Suppressor macrophage treated with lipopolysaccharide for 1 hour (primary cell): Measurements from ENCODE around the gene LPCAT2.

Experiments
- DNase-seq, 3 donors: peaks; one replicate each; pipeline ENCODE4 v3.0.0-alpha.2; 2020 to 2022

The LPCAT2 gene

DNA sequence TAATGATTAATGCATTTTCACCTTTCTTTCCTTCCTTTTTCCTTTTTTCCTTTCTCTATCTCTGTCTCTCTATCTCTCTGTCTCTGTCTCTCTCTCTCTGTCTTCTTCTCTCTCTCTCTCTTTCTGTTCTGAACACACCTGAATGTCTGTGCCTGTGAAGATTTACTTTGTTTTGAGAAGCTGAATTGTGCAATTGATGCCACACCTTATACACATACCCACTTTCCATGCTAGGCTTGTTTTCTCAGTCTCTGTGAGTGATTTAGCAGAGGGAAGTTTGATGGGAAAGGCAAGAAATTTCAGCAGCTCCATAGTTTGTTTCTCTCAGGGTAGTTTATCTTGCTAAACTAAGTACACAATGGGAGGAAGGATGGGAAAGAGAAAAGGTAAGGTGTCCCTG, 48.3 kb downstream of the LPCAT2 start:
- no peak for DNase-seq

DNA sequence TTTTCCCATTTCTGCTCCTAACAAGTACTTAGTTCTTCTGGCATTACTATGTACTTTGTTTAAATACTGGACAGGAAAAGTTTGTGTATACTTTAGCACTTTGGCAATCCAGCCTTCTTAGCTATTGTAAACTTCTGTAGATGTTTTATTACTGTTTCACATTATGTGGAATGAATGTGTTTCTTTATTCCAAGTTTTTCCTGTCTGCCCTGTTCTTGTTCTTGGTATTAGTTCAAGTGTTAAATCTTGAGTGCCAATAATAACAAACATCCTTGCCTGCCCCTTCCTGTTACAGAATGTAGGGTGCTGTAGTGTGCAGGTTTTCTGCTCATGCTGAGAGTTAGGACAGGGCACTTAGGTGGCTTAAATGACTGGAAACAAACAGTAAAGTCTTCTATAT, 50.4 kb downstream of the LPCAT2 start:
- DNase-seq = no peak

DNA sequence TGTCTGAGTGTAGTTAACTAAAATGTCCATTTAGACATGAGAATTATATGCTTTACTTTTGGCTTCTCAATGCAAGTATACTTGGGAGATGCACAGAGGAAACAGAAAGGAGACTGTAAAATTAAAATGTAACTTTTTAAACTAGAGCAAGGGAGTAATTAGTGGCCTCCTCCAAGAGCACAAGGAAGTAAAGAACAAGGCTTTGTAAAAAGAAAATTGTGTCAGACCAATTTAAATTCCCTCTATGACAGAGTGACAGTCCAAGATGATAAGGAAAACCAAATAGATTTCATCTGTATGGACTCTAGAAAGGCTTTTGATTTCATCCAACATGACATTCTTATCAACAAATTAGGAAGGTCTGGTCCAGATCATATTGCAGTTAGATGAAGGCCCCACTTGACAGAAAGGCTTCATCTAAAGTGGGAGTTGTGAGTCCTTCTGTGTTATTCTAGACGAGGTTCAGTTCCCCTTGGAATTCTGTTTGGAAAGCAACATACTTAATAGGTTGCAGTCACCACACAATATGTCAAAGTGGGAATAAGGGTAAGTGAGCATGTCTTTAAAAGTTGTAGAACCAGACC, 51.2 kb downstream of the LPCAT2 start:
- DNase-seq = no peak

DNA sequence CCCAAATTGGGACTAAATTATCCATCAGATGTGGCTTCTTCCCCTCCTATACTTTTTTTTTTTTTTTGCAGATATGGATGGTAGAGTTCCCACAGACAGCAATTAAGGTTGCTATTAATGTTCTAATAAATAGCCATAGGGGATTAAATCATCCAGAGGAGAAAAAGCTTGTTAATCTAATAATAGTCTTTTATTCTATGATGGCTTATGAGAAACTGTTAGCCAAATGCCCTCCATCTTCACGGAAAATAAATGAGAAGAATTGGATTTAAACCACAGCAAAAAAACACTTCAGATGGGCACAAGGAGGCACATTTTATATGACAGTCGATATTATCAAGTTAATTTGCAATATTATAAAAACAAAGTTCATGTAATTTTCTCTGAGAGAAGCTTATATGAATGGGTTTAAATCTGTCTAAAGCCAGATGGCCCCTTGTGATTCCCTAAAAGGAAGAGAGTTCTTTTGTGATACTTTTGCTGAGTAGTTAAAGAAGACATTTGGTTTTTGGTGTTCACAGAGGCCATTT, 52.5 kb downstream of the LPCAT2 start:
- DNase-seq = no peak

DNA sequence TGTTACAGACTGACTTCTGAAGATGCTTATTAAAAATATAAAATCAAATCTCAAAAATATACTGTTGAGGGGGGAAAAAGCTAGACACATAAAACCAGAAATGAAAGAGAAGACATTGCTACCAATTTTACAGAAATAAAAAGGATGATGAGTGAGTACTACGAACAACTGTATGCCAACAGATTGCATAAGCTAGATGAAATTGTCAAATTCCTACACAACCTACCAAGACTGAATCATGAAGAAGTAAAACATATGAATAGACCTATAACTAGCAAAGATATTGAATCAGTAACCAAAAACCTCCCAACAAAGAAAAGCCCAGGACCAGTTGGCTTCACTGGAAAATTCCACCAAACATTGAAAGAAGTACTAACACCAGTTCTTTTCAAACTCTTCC, 54.1 kb downstream of the LPCAT2 start:
- DNase-seq = no peak

DNA sequence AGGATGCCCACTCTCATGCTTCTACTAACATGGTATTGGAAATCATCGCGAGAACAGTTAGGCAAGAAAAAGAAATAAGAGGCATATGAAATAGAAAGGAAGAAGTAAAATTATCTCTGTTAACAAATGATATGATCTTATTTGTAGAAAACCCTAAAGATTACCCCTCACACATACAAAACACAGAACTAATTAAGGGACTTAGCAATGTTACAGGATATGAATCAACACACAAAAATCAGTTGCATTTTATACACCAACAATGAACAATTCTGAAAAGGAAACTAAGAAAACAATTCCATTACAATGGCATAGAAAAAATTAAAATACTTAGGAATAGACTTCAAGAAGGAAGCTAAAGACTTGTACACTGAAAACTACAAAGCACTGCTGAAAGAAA, 54.9 kb downstream of the LPCAT2 start:
- peak in 1 of 3 donors; percentile 24 for DNase-seq

DNA sequence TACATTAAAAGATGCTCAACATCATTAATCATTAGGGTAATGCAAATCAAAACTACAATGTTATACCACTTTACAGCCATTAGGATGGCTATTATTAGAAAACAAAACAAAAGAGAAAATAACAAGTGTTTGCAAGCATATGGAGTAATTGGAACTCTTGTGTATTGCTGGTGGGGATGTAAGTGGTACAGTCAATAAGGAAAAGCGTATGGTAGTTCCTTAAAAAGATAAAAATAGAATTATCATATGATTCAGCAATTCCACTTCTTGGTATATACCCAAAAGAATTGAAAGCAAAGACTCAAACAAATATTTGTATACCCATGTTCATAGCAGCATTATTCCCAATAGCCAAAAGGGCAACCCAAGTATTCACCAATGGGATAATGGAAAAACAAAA, 56.2 kb downstream of the LPCAT2 start:
- peak in 2 of 3 donors; percentile 31 to 50 for DNase-seq

DNA sequence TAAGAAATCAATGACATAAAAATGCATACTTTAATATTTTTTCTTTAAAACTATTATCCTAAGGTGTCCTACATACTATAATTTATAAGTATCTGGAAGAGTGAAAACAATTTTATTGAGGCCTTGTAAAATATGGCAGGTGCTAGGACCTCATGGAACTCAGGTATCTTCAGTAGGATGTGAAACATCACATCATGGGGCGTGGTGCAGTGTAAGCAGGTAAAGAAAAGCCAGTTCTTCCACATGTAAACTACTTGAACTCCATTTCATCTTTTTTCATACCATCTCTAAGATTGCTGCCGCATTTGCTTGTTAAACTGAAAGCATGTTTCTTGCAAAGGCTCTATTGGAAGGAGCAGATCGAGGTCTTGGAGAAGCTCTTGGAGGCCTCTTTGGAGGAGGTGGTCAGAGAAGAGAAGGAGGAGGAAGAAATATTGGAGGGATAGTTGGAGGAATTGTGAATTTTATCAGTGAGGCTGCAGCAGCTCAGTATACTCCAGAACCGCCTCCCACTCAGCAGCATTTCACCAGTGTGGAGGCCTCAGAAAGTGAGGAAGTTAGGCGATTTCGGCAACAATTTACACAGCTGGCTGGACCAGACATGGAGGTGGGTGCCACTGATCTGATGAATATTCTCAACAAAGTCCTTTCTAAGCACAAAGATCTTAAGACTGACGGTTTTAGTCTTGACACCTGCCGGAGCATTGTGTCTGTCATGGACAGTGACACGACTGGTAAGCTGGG, 57.7 kb downstream of the LPCAT2 start, which contains the start of gene CAPNS2:
TSS of gene CAPNS2 (plus strand) at position 253 of the 744 bp plus-strand sequence. CDS start at position 326, 73 bp downstream.
- DNase-seq = peak; percentile 57 to 63 (median 59)

DNA sequence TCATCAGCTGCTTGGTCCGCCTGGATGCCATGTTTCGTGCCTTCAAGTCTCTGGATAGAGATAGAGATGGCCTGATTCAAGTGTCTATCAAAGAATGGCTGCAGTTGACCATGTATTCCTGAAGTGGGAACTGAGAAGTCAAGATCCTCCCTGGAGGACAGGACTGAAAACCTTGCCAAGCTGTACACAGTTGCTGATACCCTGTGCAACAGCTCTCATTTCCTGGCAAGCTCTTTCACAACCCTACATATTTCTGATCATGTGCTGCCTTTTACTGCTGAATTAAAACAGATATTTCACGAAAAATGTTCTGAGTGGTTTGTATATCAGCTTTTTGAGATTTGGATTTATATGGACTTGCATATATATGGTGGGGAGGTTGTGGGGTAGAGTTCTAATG, 58.5 kb downstream of the LPCAT2 start:
- DNase-seq = peak; percentile 15 to 40 (median 15)

DNA sequence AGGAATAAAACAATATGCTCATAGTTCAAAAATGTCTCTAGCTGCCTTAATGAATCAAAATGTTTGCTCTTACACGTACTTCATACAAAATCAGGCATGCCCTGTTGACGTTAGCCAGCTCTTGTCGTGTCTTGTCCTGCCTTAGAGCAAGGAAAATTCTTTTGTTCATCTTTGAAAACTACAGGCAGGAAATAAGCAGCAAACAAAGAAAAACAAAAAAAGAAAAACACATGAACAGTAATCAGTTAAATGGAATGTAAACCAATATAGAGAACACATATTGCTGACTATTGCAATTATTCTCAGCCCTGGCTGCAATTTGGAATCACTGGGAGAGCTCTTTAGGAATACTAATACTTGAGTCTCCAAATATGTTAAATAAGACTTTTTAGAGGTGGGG, 59.3 kb downstream of the LPCAT2 start:
- DNase-seq = no peak

DNA sequence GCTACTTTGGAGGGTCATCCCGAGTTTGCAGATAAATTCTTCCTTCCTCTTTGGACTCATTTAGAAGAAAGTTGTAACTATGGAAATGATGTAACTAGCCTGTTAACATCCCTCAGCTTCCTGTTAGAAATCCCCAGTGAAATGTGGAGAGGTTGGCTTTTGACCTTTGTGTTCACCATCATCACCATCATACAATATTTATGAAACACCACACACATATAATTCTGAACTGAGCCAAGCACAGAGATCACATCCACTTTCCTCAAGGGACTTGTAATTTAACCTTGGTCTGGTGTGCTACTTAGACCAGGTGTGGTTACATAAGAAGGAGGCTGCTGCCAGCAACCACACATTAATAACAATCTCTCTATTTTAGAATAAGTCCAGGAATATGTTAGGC, 60.2 kb downstream of the LPCAT2 start:
- peak; percentile 66 to 85 (median 82) for DNase-seq

DNA sequence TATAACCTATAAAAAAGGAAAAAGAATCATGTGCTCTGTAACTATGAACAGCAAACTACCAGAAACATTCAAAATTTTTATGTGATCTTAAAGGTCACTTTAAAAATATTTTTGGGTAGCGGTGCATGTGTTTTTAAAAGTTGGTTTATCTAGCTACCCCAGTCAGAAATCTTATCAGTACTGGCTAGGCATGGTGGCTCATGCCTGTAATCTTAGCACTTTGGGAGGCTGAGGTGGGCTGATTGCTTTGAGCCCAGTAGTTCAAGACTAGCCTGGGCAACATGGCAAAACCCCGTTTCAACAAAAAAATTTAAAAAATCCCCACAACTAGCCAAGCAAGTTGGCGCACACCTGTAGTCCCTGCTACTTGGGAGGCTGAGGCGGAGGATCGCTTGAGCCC, 61.3 kb downstream of the LPCAT2 start:
- no peak for DNase-seq

DNA sequence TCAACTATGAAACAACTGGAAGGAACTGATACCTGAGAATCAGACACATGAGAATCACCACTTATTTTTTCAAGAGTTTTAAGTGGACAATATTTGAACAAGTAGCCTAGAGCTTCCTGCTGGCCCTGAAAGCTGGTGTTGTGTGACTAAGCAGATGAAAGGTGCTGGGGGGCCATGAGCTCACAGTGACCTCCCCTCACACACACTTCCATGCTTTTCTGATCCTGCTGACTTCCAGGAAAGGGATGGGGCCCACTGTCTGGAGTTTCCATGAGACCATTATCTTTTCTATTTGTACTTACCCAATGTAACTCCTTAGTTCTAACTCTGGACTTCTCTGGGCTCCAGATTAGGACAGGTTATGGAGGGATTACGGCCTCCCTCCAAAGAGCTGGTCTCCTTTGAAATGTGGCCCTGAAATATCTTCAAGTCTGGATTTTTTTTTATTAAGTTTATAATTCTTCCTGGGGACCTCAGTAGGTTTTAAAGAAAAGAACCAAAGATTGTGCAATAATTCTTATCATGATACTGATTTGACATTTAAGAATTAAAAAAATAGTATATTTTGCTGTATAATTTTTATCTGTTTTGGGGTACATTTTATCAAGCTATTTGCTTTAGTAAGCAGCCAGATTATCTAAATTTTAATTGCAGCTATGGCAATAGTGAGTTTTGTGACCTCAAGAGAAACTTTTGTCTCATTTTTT, 62.5 kb downstream of the LPCAT2 start:
- DNase-seq = no peak

DNA sequence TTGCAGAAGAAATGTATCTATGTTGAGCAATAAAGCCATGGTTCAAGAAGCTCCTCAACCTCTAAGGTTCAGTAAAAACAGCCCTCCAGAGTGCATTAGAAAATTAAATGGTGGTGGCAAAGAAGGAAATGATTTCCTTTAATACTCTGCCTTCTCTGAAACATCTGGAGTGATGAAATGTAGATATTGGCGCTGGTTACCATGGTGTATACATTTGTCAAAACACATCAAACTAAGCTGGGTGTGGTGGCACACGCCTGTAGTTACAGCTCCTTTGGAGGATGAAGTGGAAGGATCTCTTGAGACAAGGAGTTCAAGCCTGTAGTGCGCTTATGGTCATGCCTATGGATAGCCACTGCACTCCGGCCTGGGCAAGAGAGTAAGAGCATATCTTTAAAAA, 63.6 kb downstream of the LPCAT2 start:
- DNase-seq = no peak

DNA sequence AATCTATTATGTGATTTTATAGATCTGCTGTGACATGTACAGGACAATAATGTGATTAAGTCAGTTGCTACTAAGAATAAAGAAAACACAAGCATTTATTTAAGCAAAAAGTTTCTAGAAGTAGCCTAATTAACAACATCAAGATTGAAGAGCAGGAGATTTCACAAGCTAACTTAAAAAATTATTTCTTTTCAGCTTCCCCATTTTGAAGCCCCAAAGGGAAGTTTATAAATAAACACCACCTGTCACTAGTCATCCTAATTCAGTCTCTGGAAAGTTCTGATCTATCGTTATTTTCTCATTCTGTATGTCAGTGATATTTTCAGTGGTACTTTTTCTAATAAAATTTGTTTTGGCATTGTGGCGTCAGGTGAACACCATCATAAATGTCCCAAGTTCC, 65.9 kb downstream of the LPCAT2 start:
- DNase-seq = peak; percentile 11 to 46 (median 35)

DNA sequence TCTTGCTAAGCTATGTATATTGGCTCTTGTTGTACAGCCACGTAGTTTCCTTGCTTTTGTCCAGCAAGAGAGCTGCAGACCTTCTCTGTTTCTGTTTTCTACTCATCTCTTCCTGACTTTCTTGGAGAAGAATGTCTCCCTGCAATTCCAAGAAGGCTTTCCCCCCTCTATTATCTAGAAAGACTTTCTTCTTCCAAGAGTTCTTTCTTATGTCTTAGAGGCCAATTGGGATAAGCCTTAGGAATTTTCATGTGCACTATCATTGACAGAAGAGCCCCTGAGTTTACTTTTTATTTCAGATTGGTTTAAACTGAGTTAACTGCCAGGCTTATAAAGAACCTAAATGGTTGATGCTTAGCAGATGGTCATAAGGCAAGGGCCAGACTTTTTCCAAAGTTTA, 66.6 kb downstream of the LPCAT2 start:
- no peak for DNase-seq

DNA sequence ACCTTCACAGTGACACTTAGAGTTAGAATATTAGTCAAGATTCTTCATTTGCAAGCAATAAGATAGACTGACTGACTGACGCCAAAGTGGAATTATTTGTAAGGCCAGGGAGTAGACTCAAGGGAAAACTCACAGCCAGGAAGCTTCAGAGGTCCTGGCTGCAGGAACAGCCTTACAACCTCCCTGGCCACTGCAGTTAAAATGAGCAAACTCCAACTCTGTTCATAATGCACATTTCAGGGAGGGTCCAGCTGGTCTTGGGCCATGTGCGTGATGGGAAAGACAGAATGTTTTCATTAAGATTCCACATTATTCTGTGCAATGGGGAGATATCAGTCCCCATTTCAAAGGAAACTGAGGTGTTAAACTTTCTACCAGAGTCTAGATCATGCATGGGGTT, 67.5 kb downstream of the LPCAT2 start:
- DNase-seq = no peak

DNA sequence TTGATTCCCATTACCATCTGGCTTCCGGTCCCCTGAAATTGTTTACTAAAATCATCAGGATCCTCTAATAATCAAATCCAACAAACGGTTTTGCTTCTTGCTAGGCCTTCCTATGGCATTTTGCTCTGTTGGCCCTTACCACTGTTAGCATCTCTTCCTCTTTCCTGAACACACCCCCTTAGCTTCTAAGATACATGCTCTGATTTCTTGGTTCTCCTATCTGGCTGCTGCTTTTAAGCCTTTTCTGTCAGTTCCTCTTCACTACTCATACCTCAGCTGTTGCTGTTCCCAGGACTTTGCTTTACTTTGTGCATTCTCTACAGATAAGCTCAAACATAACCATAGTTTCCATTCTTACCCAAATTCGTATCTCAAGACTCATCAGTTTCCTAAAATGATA, 69.0 kb downstream of the LPCAT2 start:
- DNase-seq = peak; percentile 47 to 55 (median 54)

DNA sequence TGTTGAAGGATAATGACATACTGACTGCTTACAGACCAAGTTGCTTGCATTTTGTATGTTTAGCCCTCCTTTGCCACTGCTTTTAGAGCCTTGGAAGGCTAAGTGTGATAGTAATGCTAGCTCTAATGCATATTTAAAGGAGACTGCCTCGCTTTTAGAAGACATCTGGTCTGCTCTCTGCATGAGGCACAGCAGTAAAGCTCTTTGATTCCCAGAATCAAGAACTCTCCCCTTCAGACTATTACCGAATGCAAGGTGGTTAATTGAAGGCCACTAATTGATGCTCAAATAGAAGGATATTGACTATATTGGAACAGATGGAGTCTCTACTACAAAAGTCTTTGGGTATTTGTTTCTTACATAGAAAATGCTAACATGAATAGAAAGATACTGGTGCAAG, 76.8 kb downstream of the LPCAT2 start:
- no peak for DNase-seq

DNA sequence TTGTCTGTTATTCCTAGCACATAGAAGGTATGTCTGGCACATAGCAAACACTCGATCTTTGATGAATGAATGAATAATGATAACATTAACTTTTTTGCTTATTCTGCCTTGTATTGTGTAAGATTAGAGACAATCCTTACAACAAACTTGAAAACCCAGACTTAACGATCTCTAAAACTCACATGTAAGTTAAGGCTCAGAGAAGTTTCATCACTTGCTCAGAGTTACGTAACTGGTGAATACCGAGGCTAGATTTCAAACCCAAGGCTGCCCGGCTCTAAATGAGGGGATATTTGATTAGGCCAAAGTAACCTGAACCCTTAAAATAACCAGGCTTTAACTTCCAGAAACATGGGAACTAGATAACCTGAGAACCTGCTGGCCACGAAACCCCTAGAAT, 79.9 kb downstream of the LPCAT2 start:
- no peak for DNase-seq

DNA sequence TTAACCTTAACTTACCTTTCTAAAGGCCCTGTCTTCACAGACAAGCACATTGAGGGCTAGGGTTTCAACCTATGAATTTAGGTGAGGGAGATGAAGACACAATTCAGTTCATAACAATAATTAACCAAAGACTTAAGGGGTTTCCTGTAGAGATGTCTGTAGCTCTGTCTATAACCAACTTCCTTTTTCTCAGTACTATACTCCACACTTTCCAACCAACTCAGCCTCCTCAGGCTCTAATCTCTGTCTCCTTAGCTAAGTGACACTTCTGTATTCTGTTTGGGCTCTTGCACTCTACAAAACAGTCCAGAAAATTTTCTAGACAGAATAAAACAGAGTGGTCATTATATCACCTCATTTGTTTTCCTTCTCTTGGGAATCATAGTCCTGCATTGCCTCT, 83.4 kb downstream of the LPCAT2 start:
- DNase-seq = peak in 1 of 3 donors; percentile 5

DNA sequence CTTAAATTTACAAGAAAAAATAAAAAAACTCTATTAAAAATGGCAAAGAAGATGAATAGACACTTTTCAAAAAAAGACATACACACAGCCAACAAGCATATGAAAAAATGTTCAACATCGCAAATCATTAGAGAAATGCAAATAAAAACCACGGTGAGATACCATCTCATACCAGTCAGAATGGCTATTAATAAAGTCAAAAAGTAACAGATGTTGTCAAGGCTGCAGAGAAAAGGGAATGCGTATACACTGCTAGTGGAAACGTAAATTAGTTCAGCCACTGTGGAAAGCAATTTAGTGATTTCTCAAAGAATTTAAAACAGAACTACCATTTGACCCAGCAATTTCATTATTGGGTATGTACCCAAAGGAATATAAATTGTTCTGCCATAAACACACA, 89.1 kb downstream of the LPCAT2 start:
- no peak for DNase-seq

DNA sequence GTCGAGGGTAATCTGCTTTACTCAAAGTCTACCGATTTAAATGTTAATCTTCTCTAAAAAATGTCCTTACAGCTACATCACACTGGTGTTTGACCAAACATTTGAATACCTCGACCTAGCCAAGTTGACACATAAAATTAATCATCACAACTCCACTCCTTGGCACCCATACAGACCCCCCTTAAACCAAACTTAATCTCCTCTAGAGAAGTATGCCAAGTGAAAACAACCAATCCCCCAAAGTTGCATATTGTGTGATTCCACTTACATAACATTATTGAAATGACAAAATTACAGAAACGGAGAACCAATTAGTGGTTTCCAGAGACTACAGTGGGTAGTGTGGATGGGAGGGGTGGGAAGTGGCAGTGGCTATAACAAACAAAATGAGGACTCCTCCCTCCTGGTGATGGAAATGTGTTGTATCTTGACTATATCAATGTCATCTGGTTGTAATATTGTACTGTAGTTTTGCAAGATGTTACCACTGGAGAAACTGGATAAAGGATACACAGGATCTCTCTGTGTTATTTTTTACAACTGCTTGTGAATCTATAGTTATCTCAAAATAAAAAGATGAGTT, 97.0 kb downstream of the LPCAT2 start:
- DNase-seq = no peak
